GM19099 (cell line): ENCODE measurements around the gene SMPDL3A.

Experiments used
- POLR2A ChIP-seq: IDR thresholded peaks from 3 replicates; pipeline ENCODE4 v1.6.1; 2011; ENCODE audit warnings: low read depth; ENCODE audit not compliant: insufficient read length; ENCODE audit errors: extremely low read depth

SMPDL3A gene

GRCh38 chr6:122817766-122818165 is 28.7 kb downstream of the SMPDL3A start:
- TF ChIP-seq POLR2A, result no peak

GRCh38 chr6:122818866-122819265 is 29.8 kb downstream of the SMPDL3A start:
- TF ChIP-seq POLR2A, result no peak

- no peak for TF ChIP-seq POLR2A
These were observed 32.0 kb downstream of the SMPDL3A start for GRCh38 chr6:122821095-122821494.

DNA sequence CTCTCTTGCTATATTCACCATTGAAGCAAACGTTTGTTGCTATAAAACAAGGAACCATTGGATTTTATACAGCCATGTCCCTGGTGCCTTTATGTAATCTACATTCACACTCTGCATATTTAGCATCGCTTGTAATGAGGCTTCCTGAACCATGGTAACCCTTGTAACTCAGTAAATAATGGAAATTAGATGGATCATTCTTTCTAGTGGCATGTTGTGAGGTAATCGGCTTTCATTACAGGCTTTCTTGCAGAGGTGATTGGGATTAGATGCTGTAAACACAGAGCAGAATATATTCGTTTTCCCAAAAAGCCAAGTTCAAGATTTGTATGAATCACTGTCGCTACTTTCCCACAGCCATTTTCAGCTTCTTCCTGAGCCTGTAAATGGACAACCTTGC is 36.1 kb downstream of the SMPDL3A start:
- TF ChIP-seq POLR2A, result no peak

DNA sequence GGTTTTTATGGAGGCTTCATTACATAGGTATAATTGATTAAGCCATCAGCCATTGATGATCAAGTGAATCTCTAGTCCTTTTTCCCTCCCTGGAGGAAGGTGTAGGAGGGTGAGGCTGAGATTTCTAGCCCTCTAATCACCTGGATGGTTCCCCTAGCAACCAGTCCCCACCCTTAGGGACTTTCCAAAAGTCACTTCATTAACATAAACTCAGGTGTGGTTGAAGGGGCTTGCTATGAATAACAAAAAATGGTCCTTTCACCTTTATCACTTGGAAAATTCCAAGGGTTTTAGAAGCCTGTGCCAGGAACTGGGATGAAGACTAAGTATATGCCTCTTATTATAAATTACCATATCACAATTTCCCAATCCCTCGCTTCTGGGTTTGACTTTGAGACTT is 40.4 kb downstream of the SMPDL3A start:
- TF ChIP-seq POLR2A, result no peak

- TF ChIP-seq POLR2A, result no peak
These were observed 42.5 kb downstream of the SMPDL3A start for GRCh38 chr6:122831511-122831910.

DNA sequence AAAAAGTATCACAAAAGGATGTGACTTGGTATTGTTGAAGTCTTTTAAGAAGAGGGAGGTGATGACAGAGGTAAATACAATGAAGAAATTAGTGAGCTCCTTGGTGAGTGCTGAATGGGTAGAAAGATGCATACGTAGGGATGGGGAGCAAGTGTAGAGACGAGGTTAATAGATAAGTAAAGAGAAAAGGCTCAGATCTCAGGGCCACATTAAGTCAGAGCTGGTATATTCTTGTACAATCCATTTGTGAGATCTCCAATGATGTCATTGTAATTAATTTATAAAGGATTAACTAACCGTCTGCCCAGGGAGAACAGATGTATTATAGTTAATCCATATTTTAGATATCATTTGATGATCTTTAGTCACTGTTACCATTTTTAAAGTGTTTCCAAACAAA is 43.4 kb downstream of the SMPDL3A start:
- no peak for TF ChIP-seq POLR2A

- TF ChIP-seq POLR2A, result no peak
These were observed 44.0 kb downstream of the SMPDL3A start for GRCh38 chr6:122833021-122833491.

GRCh38 chr6:122838060-122838780 is 49.2 kb downstream of the SMPDL3A start:
- TF ChIP-seq POLR2A, result no peak

DNA sequence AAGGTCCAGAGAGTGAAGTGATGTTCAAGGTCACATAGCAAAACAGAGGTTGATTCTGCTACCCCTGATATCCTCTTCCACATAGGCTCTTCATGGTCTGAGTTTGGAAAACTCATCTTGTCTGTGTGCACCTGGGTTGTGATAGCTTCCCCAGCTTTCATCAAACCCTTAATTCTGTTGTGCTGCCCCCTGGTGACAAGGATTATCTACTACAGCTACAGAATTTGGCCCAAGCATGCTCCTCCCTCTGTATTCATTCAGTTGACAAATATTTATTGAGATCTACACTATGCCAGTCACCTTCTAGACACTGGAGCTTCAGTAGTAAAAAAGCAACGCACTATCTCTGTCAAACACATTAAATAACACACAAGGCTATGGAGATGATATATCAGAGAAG is 50.4 kb downstream of the SMPDL3A start:
- no peak for TF ChIP-seq POLR2A

- TF ChIP-seq POLR2A, result no peak
These were observed 50.8 kb downstream of the SMPDL3A start for GRCh38 chr6:122839906-122840305.

DNA sequence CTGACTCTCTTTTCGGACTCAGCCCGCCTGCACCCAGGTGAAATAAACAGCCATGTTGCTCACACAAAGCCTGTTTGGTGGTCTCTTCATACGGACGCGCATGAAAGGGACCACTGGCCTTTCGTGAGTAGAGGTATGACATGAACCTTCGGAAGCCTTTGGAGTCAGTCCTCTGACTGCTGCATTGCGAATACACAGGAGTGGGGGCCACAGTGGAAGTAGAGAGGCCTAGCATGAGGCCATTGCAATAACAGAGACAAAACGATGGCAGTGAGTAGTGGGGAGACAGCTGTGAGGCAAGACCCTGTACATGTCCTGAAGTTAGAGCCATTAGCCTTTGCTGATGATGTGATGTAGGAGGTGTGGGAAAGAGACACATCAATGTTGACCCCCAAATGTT is 56.4 kb downstream of the SMPDL3A start:
- no peak for TF ChIP-seq POLR2A

- no peak for TF ChIP-seq POLR2A
These were observed 57.0 kb downstream of the SMPDL3A start for GRCh38 chr6:122845916-122846612.

DNA sequence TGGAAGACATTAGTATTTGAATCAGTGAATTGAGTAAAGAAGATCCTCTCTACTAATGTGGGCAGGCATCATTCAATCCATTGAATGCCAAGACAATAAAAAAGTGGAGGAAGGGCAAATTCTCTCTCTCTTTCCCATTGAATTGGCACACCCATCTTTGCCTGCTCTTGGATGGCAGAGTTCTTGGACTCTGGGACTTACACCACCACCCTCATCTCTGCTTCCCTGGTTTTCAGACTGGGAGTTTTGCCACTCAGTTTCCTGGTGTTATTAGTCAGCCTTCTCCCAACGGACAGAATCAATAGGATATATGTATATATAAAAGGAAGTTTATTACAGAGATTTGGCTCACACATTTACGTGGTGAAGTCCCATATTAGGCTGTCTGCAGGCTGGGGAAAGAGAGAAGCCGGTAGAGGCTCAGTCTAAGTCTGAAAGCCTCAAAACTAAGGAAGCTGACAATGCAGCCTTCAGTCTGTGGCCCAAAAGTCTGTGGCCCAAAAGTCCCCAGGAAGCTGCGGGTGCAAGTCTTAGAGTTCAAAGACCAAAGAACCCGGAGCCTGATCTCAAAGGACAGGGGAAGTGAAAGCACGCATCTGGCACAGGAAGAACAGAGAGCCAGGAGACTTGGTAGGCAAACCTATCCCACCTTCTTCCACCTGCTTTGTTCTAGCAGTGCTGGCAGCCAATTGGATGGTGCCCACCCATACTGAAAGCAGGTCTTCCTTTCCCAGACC is 64.4 kb downstream of the SMPDL3A start:
- TF ChIP-seq POLR2A, result no peak
